Adrenal gland (tissue), 5 donors: ENCODE measurements around the gene SAT2.
"Not testable (repeated sequence)": the region's sequence is repeated elsewhere in the genome, so short reads cannot be mapped to it uniquely, and the experiment has no call there.

Source experiments
- POLR2A ChIP-seq, 2 donors: fragments of 450-650 bp; IDR thresholded peaks; one replicate each; pipeline ENCODE4 v1.6.1; 2017; ENCODE audit warnings: antibody characterized with exemption in 2 of 2, mild to moderate bottlenecking in 2 of 2, moderate library complexity in 1 of 2
- TF ChIP-seq, protein P1 (sequence below), 6 experiments: fragments of 450-650 bp in 4 of 6; fragments of 200-600 bp in 2 of 6; sonication (generic) in 1 of 6; IDR thresholded peaks; 1 replicate in 5 of 6; 2 replicates in 1 of 6; pipeline versions ENCODE4 v1.5.1 to v1.8.0; 2016 to 2021; ENCODE audit warnings: antibody characterized with exemption in 6 of 6, mild to moderate bottlenecking in 2 of 6, moderate library complexity in 1 of 6
- donor health status: DM: no; HTN: no; CAD: no.

DNA sequence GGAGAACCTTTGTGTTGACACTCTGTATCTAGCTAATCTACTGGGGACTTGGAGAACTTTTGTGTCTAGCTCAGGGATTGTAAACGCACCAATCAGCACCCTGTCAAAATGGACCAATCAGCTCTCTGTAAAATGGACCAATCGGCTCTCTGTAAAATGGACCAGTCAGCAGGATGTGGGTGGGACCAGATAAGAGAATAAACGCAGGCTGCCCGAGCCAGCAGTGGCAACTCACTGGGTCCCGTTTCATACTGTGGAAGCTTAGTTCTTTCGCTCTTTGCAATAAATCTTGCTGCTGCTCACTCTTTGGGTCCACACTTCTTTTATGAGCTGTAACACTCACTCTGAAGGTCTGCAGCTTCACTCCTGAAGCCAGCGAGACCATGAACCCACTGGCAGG is 14.0 kb upstream of the SAT2 start:
- TF ChIP-seq, protein P1, sequence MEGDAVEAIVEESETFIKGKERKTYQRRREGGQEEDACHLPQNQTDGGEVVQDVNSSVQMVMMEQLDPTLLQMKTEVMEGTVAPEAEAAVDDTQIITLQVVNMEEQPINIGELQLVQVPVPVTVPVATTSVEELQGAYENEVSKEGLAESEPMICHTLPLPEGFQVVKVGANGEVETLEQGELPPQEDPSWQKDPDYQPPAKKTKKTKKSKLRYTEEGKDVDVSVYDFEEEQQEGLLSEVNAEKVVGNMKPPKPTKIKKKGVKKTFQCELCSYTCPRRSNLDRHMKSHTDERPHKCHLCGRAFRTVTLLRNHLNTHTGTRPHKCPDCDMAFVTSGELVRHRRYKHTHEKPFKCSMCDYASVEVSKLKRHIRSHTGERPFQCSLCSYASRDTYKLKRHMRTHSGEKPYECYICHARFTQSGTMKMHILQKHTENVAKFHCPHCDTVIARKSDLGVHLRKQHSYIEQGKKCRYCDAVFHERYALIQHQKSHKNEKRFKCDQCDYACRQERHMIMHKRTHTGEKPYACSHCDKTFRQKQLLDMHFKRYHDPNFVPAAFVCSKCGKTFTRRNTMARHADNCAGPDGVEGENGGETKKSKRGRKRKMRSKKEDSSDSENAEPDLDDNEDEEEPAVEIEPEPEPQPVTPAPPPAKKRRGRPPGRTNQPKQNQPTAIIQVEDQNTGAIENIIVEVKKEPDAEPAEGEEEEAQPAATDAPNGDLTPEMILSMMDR (IDR thresholded peaks at IDR 0.05): not testable (repeated sequence)
- TF ChIP-seq POLR2A (IDR thresholded peaks at IDR 0.05): not testable (repeated sequence)
